GM11168 (cell line): ENCODE data around the gene TIGD3.

Experiments
- in situ Hi-C: fragments of 300-500 bp; cut with MboI; formaldehyde crosslinking; loops from one replicate; pipeline ENCODE4 v1.12.0; 2022; ENCODE audit warnings: low sequenced_read_pairs; ENCODE audit not compliant: unreplicated experiment

TIGD3 gene

DNA sequence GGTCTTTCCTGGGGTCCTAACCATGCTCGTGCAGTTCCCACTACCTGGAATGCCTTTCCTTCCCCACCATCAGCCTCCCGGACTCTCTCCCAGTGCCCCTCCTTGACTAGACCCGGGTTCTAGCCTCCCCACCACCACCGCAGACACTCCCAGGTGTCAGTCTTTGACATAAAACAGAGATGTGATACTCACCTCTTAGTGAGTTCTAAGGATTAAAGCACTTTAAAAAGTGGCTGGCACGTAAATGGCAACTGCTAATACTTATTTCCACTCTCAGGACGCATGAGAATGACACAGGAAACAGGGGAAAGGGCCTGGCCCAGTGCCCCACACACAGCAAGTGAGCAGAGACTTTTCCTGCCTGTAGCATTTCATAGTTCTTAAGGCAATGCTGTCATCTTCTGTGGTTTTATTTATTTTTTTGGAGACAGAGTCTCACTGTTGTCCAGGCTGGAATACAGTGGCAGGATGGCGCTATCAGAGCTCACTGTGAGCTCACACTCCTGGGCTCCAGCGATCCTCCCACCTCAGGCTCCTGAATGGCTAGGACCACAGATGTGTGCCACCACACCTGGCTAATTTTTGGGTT is 29.8 kb downstream of the TIGD3 start:
- in situ Hi-C loops, result no loop called here

- in situ Hi-C loops, result no loop called here
Observed at GRCh38 chr11:65386307-65387140, 32.0 kb downstream of the TIGD3 start, which contains the start of gene FRMD8. Gene FRMD8, plus strand, starts transcription at chr11:65386637. Its CDS starts 400 bp downstream, at chr11:65387037.

- in situ Hi-C loops, result no loop called here
Observed at GRCh38 chr11:65388731-65389130, 34.2 kb downstream of the TIGD3 start.

DNA sequence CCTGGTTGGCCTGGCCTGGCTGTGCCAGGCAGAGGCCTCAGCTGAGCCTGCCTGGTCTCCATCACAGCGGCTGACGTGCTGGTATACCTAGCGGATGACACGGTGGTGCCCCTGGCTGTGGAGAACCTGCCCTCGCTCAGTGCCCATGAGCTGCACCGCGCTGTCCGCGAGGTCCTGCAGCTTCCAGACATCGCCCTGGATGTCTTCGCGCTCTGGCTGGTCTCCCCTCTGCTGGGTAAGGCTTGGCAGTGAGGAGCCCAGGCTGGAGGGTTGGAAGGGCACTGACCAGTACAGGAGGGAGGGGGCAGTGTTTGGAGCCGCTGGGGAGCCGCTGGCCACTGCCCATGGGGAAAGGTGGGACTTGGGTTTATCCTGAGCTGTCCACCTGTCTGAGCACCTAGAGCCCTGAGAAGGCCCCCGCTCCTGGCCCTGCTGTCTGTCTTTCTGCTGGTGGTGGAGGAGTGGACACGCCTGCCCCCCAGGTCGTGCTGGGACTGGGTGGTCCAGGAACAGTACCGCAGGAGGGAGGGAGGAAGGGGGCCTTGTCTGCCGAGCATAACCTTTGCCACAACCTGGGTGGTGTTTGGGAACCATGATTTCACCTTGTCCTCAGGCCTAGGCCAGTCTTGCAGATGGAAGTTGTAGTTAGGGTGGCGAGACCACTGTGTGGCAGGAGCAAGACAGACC is 34.9 kb downstream of the TIGD3 start:
- in situ Hi-C loops, result no loop called here

DNA sequence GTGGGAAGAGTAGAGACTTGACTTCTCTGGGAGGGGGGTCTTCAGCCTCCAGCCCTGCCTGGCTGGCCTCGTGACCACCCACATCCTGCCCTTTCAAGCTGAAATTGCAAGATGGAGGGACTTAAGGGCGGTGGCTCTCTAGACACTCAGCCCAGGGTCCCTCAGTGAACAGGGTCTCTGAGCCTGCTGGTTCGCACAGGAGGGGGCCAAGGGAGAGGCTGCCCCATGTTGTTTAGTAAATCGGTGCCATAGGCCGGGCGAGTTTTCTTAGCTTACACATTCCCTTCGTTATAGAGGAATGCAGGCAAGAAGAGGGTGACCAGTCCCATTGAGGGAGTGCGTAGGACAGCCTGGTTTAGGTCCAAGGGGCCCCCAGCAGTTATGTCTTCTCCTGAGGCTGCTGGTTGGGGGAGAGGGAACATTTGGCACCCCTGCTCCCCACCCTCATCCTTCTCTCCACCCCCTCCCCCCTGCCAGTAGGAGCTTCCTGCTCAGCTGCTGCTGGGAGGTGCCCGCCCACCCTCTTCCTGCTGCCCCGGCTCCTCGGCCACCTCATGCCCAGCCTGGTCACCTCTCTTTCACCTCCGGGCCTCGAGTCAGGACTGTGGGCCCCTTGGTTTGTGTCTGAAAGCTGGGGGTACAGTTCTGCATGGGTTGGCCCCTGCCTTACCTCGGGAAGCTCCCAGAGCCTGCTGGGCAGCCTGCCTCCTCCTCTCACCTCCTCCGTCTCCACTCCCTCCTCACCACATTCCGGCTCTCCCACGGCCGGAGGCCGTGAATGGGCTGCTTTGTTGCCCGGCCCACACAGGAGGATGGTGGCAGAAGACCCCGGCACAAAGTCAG is 35.8 kb downstream of the TIGD3 start:
- in situ Hi-C loops, result no loop called here

DNA sequence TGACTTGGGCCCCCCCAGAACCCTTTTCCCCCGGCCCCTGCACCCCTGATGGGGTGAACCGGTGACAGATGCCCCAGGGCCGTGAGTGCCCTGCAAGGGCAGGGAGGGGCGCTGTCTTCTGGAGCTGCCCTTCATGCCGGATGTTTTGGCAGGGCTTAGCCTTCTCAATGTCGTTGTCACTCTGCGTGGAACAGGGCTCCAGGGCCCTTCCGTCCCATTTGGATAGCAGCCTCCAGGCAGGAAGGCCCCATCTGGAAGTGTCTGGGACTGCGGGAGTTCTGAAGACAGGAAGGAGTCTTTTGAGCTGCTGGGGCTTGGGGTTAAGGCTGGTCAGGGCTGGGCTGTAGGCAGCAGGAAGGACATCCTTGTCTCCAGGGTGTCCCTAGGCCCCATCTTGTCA is 36.4 kb downstream of the TIGD3 start:
- in situ Hi-C loops, result no loop called here

DNA sequence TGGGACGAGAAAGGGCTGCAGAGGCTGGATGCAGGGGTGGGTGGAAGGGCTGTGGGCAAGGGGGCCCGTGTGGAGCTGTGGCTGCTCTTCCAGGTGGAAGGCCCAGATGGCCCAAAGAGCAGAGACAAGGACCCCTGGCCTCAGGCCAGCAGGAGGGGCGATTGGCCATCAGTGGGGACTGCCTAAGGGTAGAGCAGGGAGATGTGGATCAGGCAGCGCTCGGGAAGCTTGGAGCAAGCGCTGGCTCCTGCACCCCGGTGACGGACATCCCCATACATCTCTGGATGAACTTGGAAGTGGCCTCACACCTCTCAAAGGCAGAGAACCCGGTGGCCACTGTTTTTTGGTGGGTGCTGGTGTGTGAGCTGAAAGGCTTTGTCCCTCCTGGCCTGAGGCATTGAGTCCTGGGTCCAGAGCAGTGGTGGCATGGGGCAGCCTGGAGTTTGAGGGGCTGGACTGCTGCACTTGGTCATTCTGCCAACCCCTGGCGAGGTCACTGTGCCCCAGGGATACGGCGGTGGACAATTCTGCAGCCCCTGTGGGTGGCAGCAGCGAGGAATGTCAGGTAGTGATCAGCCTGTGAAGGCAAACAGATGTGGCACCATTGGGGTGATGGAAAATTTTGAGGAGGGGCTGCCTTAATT is 37.8 kb downstream of the TIGD3 start:
- in situ Hi-C loops, result no loop called here

DNA sequence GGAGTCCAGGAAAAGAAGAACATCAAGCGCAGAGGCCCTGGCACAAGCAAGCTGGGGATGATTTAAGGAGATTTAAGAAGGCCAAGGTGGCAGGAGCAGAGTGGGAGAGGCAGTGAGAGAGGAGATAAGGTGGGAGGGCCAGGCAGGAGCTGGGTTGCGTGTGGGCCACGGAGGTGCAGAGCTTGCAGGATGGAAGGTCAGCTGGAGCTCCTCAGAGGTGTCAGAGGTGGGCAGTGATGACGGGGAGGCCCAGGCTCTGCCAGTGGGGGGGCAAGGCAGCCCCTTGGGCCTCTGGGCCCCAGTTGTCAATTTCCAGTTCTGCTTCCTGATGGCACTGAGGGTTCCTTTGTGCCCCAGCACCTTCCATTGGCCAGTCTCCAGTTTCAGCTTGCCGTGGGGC is 38.3 kb downstream of the TIGD3 start:
- in situ Hi-C loops, result no loop called here

DNA sequence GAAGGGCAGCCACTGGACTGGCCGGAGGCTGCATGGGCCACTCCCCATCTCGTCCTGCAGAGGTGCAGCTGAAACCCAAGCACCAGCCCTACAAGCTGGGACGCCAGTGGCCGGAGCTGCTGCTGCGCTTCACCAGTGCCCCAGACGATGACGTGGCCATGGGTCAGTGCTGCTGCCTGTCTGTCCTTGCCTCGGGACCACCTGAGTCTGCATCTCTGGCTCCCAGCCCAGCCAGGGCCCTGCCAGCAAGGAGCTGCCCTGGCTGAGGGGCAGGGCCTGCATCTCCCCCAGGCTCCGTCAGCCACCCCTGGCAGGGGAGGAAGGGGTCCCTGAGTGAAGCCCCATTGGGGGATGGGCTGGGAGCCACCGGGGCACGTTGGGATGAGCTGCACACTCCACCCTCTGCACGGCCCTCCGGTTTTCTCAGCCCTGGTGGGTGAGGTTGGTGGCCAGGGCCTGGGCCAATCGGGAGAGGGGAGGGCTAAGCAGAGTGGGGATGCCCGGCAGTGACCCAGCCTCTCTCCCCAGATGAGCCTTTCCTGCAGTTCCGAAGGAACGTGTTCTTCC is 39.0 kb downstream of the TIGD3 start:
- in situ Hi-C loops, result no loop called here

DNA sequence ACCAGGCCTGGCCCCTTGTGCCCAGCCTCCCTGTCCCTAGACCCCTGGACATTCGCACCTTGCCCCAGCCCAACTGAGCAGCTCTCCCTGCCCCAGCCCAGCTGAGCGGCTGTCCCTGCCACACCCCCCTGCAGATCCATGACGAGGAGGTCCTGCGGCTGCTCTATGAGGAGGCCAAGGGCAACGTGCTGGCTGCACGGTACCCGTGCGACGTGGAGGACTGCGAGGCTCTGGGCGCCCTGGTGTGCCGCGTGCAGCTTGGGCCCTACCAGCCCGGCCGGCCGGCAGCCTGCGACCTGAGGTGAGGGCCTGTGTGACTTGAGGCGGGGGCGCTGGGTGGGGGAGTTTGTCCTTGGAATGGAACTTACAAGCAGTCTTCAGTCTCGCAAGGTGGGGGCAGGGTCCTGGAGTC is 39.6 kb downstream of the TIGD3 start:
- in situ Hi-C loops, result no loop called here

GRCh38 chr11:65395961-65396530 is 41.5 kb downstream of the TIGD3 start:
- in situ Hi-C loops, result no loop called here

DNA sequence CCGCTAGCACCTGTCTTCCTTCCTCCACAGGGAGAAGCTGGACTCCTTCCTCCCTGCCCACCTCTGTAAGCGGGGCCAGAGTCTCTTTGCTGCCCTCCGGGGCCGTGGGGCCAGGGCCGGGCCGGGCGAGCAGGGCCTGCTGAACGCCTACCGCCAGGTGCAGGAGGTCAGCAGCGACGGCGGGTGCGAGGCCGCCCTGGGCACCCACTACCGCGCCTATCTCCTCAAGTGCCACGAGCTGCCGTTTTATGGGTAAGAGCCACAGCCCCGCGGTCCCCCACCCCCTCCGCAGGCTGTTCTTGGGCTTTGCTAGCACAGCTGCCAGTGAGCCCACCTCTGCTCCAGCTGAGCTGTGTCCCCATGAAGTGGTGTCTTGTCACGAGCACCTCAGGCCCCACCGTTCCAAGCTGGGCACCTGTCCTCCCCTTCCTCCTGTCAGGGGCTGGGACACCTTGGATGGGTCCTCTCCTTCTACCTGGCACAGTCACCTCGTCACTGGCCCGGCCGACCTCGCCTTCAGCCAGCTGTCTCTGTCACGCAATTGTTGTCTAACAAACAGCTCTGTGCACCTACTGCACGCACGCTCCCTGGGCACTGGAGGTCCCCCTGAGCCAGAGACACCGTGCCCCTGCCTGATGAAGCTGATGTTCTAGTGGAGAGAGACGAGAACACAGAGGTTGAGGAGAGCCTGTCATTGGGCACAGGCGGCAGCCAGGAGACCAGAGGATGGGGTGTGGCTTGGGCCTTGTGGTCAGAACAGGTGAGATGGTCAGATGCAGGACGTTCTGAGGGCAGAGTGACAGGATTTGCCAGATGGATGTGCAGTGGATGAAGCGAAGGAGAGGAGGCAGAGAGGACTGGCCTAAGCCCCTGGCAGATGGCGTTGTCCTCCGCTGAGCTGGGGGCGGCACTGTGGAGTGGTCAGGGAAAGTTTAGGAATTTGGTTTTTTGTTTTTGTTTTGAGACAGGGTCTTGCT is 42.5 kb downstream of the TIGD3 start:
- in situ Hi-C loops, result no loop called here

- in situ Hi-C loops, result no loop called here
Observed at GRCh38 chr11:65398362-65398910, 43.9 kb downstream of the TIGD3 start.

- in situ Hi-C loops, result no loop called here
Observed at GRCh38 chr11:65399249-65399648, 44.7 kb downstream of the TIGD3 start.

GRCh38 chr11:65399845-65400244 is 45.3 kb downstream of the TIGD3 start:
- in situ Hi-C loops, result no loop called here

- in situ Hi-C loops, result no loop called here
Observed at GRCh38 chr11:65400307-65401072, 45.9 kb downstream of the TIGD3 start.
